Measurements from ENCODE around the gene FNDC1. TPM values are rescaled to one million over a fixed set of nuclear protein-coding genes. Genes with fewer than 3 reads are reported as not detected.
"Not testable (repeated sequence)": the region's sequence is repeated elsewhere in the genome, so short reads cannot be mapped to it uniquely, and the experiment has no call there.

Gene FNDC1
- 0.21 TPM for polyA plus RNA-seq (2013, experiment 1 of 2)
- polyA plus RNA-seq (2013, experiment 2 of 2), result 0.20 TPM

DNA sequence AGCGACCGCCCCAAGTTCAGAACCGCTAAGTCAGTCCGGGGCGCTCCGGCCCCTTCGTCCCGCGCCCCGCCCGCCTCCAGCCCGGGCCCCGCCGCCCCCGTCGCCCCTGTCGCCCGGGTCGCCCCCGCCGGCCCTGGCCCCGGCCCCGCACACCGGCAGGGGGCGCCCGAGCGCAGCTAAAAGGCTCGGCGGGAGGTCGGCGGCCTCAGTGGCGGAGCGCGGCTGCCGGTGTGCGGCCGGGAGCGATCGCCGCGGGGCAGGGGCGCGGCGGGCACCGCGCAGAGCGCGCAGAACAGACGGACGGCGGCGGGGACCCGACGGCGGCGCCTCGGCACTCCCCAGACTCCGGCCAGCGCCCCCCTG lies at the start of gene FNDC1:
FNDC1 (plus strand) TSS at position 208 of the 363 bp plus-strand sequence. CDS start 197 bp downstream, outside the sequence.
- H3K4me3 ChIP-seq (ENCODE audit: low read length), result peak within 1 kb of the TSS; percentile 11

DNA sequence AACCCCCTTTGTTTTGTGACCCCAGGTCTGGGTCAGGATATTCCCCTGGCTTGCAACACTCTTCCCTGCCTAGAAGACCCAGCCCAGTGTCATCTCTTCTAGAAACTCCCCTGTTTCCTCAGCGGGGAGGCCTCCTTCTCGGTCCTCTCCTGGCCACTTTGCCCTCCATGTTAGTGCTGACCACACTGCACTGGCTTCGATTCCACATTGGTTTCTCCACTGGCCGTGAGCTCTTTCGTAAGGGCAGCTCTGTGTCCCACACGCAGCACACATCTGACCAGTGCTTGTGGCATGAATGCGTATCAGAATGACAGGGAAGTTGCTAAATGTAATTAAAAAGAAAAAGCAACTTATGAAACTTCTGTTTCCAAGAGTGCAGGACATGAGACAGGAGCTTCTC lies 49.4 kb upstream of the FNDC1 start:
- H3K27ac ChIP-seq (ENCODE audit: low read depth, low read length), result no peak overlapping the region
- no peak overlapping the region for H3K23ac ChIP-seq (ENCODE audit: low read length)
- no peaks in the 10 kb centered on the region for H3K27me3 ChIP-seq (ENCODE audit: insufficient read depth, low read length, poor library complexity)
- no peak overlapping the region for H4K5ac ChIP-seq (ENCODE audit: low read length)
- H3K56ac ChIP-seq (ENCODE audit: low read length), result no peak overlapping the region
- no peak overlapping the region for H2BK15ac ChIP-seq (replicated peaks; ENCODE audit: low read depth)
- WGBS (ENCODE audit: extremely low coverage, insufficient coverage, low lambda C conversion rate), result no CpG with 5 or more reads among the region's 7 CpGs
- H3K4me1 ChIP-seq (ENCODE audit: control insufficient read depth, low read depth, low read length), result no peaks in the 10 kb centered on the region
- H3K9ac ChIP-seq (ENCODE audit: low read length), result no peak overlapping the region
- no peak overlapping the region for H3K4me3 ChIP-seq (ENCODE audit: low read length)
- H3K79me1 ChIP-seq (ENCODE audit: low read length), result no peaks in the 10 kb centered on the region
- no peaks in the 10 kb centered on the region for H3K79me2 ChIP-seq (ENCODE audit: control insufficient read depth, insufficient read depth, low read length)
- H3K4ac ChIP-seq (ENCODE audit: low read depth, low read length), result no peak overlapping the region
- no peak overlapping the region for H2AK5ac ChIP-seq (ENCODE audit: low read length)
- no peak overlapping the region for H4K8ac ChIP-seq (ENCODE audit: low read depth, low read length)
- no peak overlapping the region for H2BK120ac ChIP-seq (ENCODE audit: low read depth, low read length)
- no peak overlapping the region for H3K18ac ChIP-seq (ENCODE audit: low read length)
- H3K36me3 ChIP-seq (ENCODE audit: control insufficient read depth, insufficient read depth, low read length), result no peaks in the 10 kb centered on the region
- H3K4me2 ChIP-seq (ENCODE audit: low read length), result no peak overlapping the region
- DNase-seq, result no peak
- H2BK5ac ChIP-seq (ENCODE audit: low read length), result no peak overlapping the region

More for the DNA sequence above, at the start of gene FNDC1:
- Histone ChIP-seq H3K79me2 (ENCODE audit: control insufficient read depth, insufficient read depth, low read length) (no peaks in the 10 kb centered on the region), H3K4ac (ENCODE audit: low read depth, low read length) (no peak within 1 kb of the TSS), H3K18ac (ENCODE audit: low read length) (no peak within 1 kb of the TSS), H3K4me1 (ENCODE audit: control insufficient read depth, low read depth, low read length) (no peaks in the 10 kb centered on the region), H2BK5ac (ENCODE audit: low read length) (no peak within 1 kb of the TSS), H2BK15ac (replicated peaks; ENCODE audit: low read depth) (no peak within 1 kb of the TSS), H3K4me2 (ENCODE audit: low read length) (peak within 1 kb of the TSS; percentile 67), H3K23ac (ENCODE audit: low read length) (no peak within 1 kb of the TSS), H3K27me3 (ENCODE audit: insufficient read depth, low read length, poor library complexity) (peaks cover 13% of the 10 kb centered on the region), H2BK120ac (ENCODE audit: low read depth, low read length) (no peak within 1 kb of the TSS), H3K56ac (ENCODE audit: low read length) (peak within 1 kb of the TSS; percentile 70), H3K79me1 (ENCODE audit: low read length) (no peaks in the 10 kb centered on the region), H4K8ac (ENCODE audit: low read depth, low read length) (no peak within 1 kb of the TSS), H2AK5ac (ENCODE audit: low read length) (no peak within 1 kb of the TSS), H3K9ac (ENCODE audit: low read length) (peak within 1 kb of the TSS; percentile 54), H4K5ac (ENCODE audit: low read length) (no peak within 1 kb of the TSS), H3K27ac (ENCODE audit: low read depth, low read length) (no peak within 1 kb of the TSS), H3K36me3 (ENCODE audit: control insufficient read depth, insufficient read depth, low read length) (no peaks in the 10 kb centered on the region)
- no CpG with 5 or more reads among the region's 59 CpGs for WGBS (ENCODE audit: extremely low coverage, insufficient coverage, low lambda C conversion rate)
- DNase-seq, result peak; percentile 51

DNA sequence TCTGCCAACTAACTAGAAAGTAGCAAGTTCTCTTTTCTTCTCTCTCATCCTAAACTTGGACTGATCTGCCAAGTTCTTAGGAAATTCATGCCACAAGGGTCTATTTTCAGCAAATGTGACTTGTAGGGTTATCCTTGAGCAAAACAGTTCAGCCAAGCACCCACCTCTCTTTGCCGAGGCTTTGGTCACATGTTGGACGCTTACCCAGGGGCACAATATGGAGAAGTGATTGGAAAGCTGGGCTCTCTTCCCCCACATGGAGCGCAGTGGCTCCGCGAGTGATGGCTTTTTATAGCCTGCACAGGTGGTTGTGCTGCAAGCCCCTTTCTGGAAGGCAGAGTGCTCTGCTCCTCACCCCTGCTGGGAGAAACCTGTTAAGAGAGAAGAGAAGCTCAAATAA lies 47.7 kb upstream of the FNDC1 start:
- no peak overlapping the region for H3K23ac ChIP-seq (ENCODE audit: low read length)
- no peak overlapping the region for H2AK5ac ChIP-seq (ENCODE audit: low read length)
- no peak overlapping the region for H3K4ac ChIP-seq (ENCODE audit: low read depth, low read length)
- H3K9ac ChIP-seq (ENCODE audit: low read length), result no peak overlapping the region
- no peak overlapping the region for H3K4me3 ChIP-seq (ENCODE audit: low read length)
- H3K18ac ChIP-seq (ENCODE audit: low read length), result no peak overlapping the region
- no peak overlapping the region for H3K4me2 ChIP-seq (ENCODE audit: low read length)
- H3K36me3 ChIP-seq (ENCODE audit: control insufficient read depth, insufficient read depth, low read length), result no peaks in the 10 kb centered on the region
- no peaks in the 10 kb centered on the region for H3K79me2 ChIP-seq (ENCODE audit: control insufficient read depth, insufficient read depth, low read length)
- H2BK5ac ChIP-seq (ENCODE audit: low read length), result no peak overlapping the region
- H3K79me1 ChIP-seq (ENCODE audit: low read length), result no peaks in the 10 kb centered on the region
- no peaks in the 10 kb centered on the region for H3K4me1 ChIP-seq (ENCODE audit: control insufficient read depth, low read depth, low read length)
- H3K27me3 ChIP-seq (ENCODE audit: insufficient read depth, low read length, poor library complexity), result no peaks in the 10 kb centered on the region
- H4K5ac ChIP-seq (ENCODE audit: low read length), result no peak overlapping the region
- no peak for DNase-seq
- no peak overlapping the region for H2BK120ac ChIP-seq (ENCODE audit: low read depth, low read length)
- WGBS (ENCODE audit: extremely low coverage, insufficient coverage, low lambda C conversion rate), result no CpG with 5 or more reads among the region's 5 CpGs
- H4K8ac ChIP-seq (ENCODE audit: low read depth, low read length), result no peak overlapping the region
- no peak overlapping the region for H2BK15ac ChIP-seq (replicated peaks; ENCODE audit: low read depth)
- no peak overlapping the region for H3K27ac ChIP-seq (ENCODE audit: low read depth, low read length)
- H3K56ac ChIP-seq (ENCODE audit: low read length), result no peak overlapping the region

DNA sequence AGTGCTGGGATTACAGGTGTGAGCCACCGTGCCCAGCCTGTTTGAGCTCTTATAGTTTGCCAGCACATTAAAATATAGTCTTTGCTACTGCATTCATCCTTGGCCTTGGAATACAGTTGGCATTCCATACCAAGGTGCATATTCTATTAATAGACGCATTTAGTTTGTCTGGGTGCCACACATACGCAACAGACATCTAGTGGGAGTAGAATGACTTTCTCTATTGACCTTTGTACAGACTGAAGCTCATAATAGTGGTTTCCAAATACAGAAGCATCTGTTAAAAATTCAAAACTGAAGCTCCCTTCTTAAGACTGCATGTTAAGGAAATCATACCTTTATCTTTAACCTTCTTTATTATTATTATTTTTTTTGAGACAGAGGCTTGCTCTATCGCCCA lies 46.7 kb upstream of the FNDC1 start:
- no peaks in the 10 kb centered on the region for H3K79me1 ChIP-seq (ENCODE audit: low read length)
- H3K27me3 ChIP-seq (ENCODE audit: insufficient read depth, low read length, poor library complexity), result no peaks in the 10 kb centered on the region
- H3K9ac ChIP-seq (ENCODE audit: low read length), result no peak overlapping the region
- no CpG with 5 or more reads among the region's 4 CpGs for WGBS (ENCODE audit: extremely low coverage, insufficient coverage, low lambda C conversion rate)
- H3K4me1 ChIP-seq (ENCODE audit: control insufficient read depth, low read depth, low read length), result no peaks in the 10 kb centered on the region
- no peak overlapping the region for H3K56ac ChIP-seq (ENCODE audit: low read length)
- H3K27ac ChIP-seq (ENCODE audit: low read depth, low read length), result no peak overlapping the region
- H3K36me3 ChIP-seq (ENCODE audit: control insufficient read depth, insufficient read depth, low read length), result no peaks in the 10 kb centered on the region
- DNase-seq, result no peak
- no peak overlapping the region for H3K23ac ChIP-seq (ENCODE audit: low read length)
- H4K8ac ChIP-seq (ENCODE audit: low read depth, low read length), result no peak overlapping the region
- no peak overlapping the region for H3K18ac ChIP-seq (ENCODE audit: low read length)
- no peaks in the 10 kb centered on the region for H3K79me2 ChIP-seq (ENCODE audit: control insufficient read depth, insufficient read depth, low read length)
- H3K4me3 ChIP-seq (ENCODE audit: low read length), result no peak overlapping the region
- H2BK120ac ChIP-seq (ENCODE audit: low read depth, low read length), result no peak overlapping the region
- H2BK5ac ChIP-seq (ENCODE audit: low read length), result no peak overlapping the region
- no peak overlapping the region for H2BK15ac ChIP-seq (replicated peaks; ENCODE audit: low read depth)
- no peak overlapping the region for H2AK5ac ChIP-seq (ENCODE audit: low read length)
- no peak overlapping the region for H3K4me2 ChIP-seq (ENCODE audit: low read length)
- H3K4ac ChIP-seq (ENCODE audit: low read depth, low read length), result no peak overlapping the region
- H4K5ac ChIP-seq (ENCODE audit: low read length), result no peak overlapping the region

DNA sequence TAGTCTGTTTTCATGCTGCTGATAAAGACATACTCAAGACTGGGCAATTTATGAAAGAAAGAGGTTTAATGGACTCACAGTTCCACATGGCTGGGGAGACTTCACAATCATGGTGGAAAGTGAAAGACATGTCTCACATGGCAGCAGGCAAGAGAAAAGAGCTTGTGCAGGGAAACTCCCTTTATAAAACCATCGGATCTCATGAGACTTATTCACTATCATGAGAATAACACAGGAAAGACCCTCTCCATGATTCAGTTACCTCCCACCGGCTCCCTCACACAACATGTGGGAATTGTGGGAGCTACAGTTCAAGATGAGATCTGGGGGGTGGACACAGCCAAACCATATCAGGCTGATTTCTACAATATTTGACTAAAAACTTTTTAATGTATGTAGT lies 45.4 kb upstream of the FNDC1 start:
- H3K27ac ChIP-seq (ENCODE audit: low read depth, low read length); H3K4me2 ChIP-seq (ENCODE audit: low read length); H3K36me3 ChIP-seq (ENCODE audit: control insufficient read depth, insufficient read depth, low read length); H3K18ac ChIP-seq (ENCODE audit: low read length); H3K4me3 ChIP-seq (ENCODE audit: low read length); H2BK15ac ChIP-seq (replicated peaks; ENCODE audit: low read depth); H3K56ac ChIP-seq (ENCODE audit: low read length); DNase-seq; H2BK5ac ChIP-seq (ENCODE audit: low read length); H3K27me3 ChIP-seq (ENCODE audit: insufficient read depth, low read length, poor library complexity); H2AK5ac ChIP-seq (ENCODE audit: low read length); H3K79me2 ChIP-seq (ENCODE audit: control insufficient read depth, insufficient read depth, low read length); H3K9ac ChIP-seq (ENCODE audit: low read length); H3K4ac ChIP-seq (ENCODE audit: low read depth, low read length); H2BK120ac ChIP-seq (ENCODE audit: low read depth, low read length); H4K5ac ChIP-seq (ENCODE audit: low read length); H4K8ac ChIP-seq (ENCODE audit: low read depth, low read length); H3K79me1 ChIP-seq (ENCODE audit: low read length); H3K4me1 ChIP-seq (ENCODE audit: control insufficient read depth, low read depth, low read length); H3K23ac ChIP-seq (ENCODE audit: low read length): not testable (repeated sequence)
- WGBS (ENCODE audit: extremely low coverage, insufficient coverage, low lambda C conversion rate), result no CpG with 5 or more reads among the region's 2 CpGs

DNA sequence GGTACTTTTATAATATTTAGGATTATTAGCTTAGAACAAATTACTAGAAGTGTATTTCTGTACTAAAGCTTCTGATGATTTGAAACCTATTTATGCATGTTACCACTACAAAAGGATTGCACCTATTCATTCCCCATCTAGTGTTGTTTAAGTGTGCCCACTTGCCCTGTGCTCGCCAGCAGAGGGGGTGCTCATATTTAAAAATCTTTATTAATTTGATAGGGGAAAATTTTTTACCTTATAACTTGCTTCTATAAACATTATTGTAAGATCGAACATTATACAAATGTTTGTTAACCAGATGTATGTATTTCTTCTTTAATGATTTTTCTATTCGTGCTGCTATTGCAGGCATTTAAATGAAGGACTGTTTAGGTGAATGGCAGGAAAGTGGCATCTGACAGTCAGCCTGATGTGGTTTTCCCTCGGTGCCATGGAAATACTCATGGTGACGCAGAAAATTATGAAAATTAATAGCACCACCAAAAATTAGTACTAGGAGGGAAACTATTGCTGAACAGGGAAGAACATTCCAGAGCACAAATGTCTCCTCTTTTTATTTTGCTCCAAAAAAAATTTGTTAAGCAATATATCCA lies 44.1 kb upstream of the FNDC1 start:
- no peak overlapping the region for H2BK5ac ChIP-seq (ENCODE audit: low read length)
- no peak overlapping the region for H4K8ac ChIP-seq (ENCODE audit: low read depth, low read length)
- no peak overlapping the region for H2AK5ac ChIP-seq (ENCODE audit: low read length)
- no peak overlapping the region for H4K5ac ChIP-seq (ENCODE audit: low read length)
- no peak overlapping the region for H3K23ac ChIP-seq (ENCODE audit: low read length)
- H3K79me2 ChIP-seq (ENCODE audit: control insufficient read depth, insufficient read depth, low read length), result no peaks in the 10 kb centered on the region
- no peaks in the 10 kb centered on the region for H3K79me1 ChIP-seq (ENCODE audit: low read length)
- H2BK120ac ChIP-seq (ENCODE audit: low read depth, low read length), result no peak overlapping the region
- no peaks in the 10 kb centered on the region for H3K27me3 ChIP-seq (ENCODE audit: insufficient read depth, low read length, poor library complexity)
- H3K4ac ChIP-seq (ENCODE audit: low read depth, low read length), result no peak overlapping the region
- DNase-seq, result no peak
- no peak overlapping the region for H3K9ac ChIP-seq (ENCODE audit: low read length)
- H2BK15ac ChIP-seq (replicated peaks; ENCODE audit: low read depth), result no peak overlapping the region
- WGBS (ENCODE audit: extremely low coverage, insufficient coverage, low lambda C conversion rate), result no CpG with 5 or more reads among the region's 5 CpGs
- no peak overlapping the region for H3K18ac ChIP-seq (ENCODE audit: low read length)
- no peak overlapping the region for H3K4me2 ChIP-seq (ENCODE audit: low read length)
- no peak overlapping the region for H3K4me3 ChIP-seq (ENCODE audit: low read length)
- no peaks in the 10 kb centered on the region for H3K4me1 ChIP-seq (ENCODE audit: control insufficient read depth, low read depth, low read length)
- no peak overlapping the region for H3K27ac ChIP-seq (ENCODE audit: low read depth, low read length)
- no peak overlapping the region for H3K56ac ChIP-seq (ENCODE audit: low read length)
- no peaks in the 10 kb centered on the region for H3K36me3 ChIP-seq (ENCODE audit: control insufficient read depth, insufficient read depth, low read length)

All from mesendoderm (in vitro differentiated cells).